Measurements from ENCODE around the gene LHX2. TPM values are rescaled to one million over a fixed set of nuclear protein-coding genes. Genes with fewer than 3 reads are reported as not detected.

LHX2 gene
- total RNA-seq, 4 donors from 2014 or later = not detected

DNA sequence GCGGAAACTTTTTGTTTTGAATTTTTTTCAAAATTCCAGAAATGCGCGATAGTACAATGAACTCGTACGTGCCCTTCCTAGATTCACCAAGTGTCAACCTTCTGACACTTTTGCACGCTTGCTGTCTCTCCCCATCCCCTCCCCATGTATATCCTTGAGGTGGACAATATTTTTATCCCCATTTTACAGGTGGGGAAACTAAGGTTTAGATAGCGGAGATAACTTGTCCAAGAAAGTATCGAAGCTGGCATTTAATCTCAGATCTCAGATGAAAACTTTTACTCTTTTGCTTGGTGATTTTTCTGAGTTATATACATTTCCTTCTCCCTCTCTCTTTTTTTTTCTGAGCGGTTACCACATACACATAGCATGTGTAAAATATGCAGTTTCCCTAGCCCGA is 34.6 kb downstream of the LHX2 start:
- TF ChIP-seq CTCF (IDR thresholded peaks at IDR 0.05) = no peak

GRCh38 chr9:124047251-124047672 is 35.7 kb downstream of the LHX2 start:
- TF ChIP-seq CTCF (IDR thresholded peaks at IDR 0.05) = no peak
- DNase-seq (ENCODE audit: low spot score) (no peak), ATAC-seq (ENCODE audit: low FRiP score) (peak; percentile 12)

More for the DNA sequence above, 34.6 kb downstream of the LHX2 start:
- ATAC-seq (ENCODE audit: low FRiP score) (no peak), DNase-seq (ENCODE audit: low spot score) (no peak)

DNA sequence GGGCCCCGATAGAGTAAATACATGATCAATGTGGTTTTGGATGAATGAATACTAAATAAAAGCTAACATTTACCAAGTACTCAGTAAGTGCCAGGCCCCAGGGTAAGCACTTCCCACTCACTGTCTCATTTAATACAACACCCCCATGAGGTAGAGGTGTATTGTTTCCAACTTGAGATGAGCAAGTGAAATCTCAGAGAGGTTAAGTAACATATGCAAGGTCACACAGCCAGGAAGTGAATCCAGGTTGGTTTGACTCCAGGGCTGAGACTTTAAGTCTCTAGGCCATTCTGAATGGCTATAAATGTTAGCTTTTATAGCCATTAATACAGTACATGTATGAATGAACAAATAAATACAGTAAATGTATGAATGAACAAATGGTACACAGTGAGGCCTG is 39.4 kb downstream of the LHX2 start:
- DNase-seq (ENCODE audit: low spot score) (no peak), ATAC-seq (ENCODE audit: low FRiP score) (no peak)
- TF ChIP-seq CTCF (IDR thresholded peaks at IDR 0.05) = no peak

- TF ChIP-seq CTCF (IDR thresholded peaks at IDR 0.05) = no peak
- DNase-seq (ENCODE audit: low spot score) (no peak), ATAC-seq (ENCODE audit: low FRiP score) (no peak)
These were observed 40.8 kb downstream of the LHX2 start for GRCh38 chr9:124052401-124052800.

DNA sequence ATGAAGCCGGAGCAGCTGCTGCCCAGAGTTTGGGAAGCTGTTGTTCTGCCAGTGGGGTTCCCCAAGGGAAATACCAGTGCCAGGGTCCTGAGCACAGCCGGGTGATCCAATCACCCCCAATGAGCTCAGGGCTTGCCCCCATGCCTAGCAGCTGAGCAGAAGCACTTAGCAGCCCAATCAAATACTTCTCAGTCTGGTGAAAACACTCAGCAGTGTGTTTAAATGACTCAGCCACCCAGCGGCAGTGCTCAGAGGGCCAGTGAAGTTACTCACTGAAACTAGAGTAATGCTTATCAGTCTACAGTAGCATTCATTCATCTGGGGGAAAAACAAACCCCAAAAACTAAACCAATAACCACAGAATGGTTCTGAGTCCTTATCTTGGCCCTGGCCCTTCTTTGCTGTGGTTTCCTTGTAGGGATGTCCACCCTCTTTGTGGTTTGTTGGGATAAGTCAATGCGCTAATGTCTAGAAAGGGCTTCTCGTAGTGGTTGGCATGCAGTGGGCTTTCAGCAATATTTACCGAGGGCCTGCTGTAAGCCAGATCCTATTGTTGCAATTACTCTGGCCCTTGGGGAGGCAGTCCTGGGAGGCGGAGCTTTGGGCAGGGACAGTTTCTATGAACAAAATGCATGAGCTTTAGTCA is 43.1 kb downstream of the LHX2 start:
- no peak for DNase-seq (ENCODE audit: low spot score)
- no peak for ATAC-seq (ENCODE audit: low FRiP score)
- no peak for TF ChIP-seq CTCF (IDR thresholded peaks at IDR 0.05)

- TF ChIP-seq CTCF (IDR thresholded peaks at IDR 0.05) = no peak
- DNase-seq (ENCODE audit: low spot score) (no peak), ATAC-seq (ENCODE audit: low FRiP score) (no peak)
These were observed 49.5 kb downstream of the LHX2 start for GRCh38 chr9:124060844-124061605.

GRCh38 chr9:124062172-124062571 is 50.6 kb downstream of the LHX2 start:
- DNase-seq (ENCODE audit: low spot score) (no peak), ATAC-seq (ENCODE audit: low FRiP score) (no peak)
- TF ChIP-seq CTCF (IDR thresholded peaks at IDR 0.05) = no peak
